ENCODE measurements around the gene M1AP.

GRCh38 chr2:74585406-74586185 lies 62.5 kb downstream of the M1AP start:
- TF ChIP-seq, protein P1, sequence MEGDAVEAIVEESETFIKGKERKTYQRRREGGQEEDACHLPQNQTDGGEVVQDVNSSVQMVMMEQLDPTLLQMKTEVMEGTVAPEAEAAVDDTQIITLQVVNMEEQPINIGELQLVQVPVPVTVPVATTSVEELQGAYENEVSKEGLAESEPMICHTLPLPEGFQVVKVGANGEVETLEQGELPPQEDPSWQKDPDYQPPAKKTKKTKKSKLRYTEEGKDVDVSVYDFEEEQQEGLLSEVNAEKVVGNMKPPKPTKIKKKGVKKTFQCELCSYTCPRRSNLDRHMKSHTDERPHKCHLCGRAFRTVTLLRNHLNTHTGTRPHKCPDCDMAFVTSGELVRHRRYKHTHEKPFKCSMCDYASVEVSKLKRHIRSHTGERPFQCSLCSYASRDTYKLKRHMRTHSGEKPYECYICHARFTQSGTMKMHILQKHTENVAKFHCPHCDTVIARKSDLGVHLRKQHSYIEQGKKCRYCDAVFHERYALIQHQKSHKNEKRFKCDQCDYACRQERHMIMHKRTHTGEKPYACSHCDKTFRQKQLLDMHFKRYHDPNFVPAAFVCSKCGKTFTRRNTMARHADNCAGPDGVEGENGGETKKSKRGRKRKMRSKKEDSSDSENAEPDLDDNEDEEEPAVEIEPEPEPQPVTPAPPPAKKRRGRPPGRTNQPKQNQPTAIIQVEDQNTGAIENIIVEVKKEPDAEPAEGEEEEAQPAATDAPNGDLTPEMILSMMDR (IDR thresholded peaks at IDR 0.05), result no peak
- TF ChIP-seq POLR2A (IDR thresholded peaks at IDR 0.05), result no peak

Measured in heart left ventricle (tissue), 13 donors.